Mammary epithelial cell (primary cell): ENCODE measurements around the gene TSNAX.

Source experiments
- CTCF ChIP-seq, 2 donors: IDR thresholded peaks in 1 of 2; conservative IDR thresholded peaks in 1 of 2; 2 replicates each; pipeline ENCODE4 v1.5.1; 2011 to 2012; ENCODE audit warnings: inconsistent platforms in 2 of 2, low read length in 2 of 2, mild to moderate bottlenecking in 2 of 2, control low read depth in 1 of 2, low read depth in 1 of 2; ENCODE audit not compliant: insufficient read depth in 1 of 2; ENCODE audit errors: extremely low read depth in 1 of 2
- EZH2 ChIP-seq: IDR thresholded peaks from 2 replicates; pipeline ENCODE4 v1.6.1; 2012; ENCODE audit warnings: low read length, inconsistent platforms, borderline replicate concordance

- TF ChIP-seq EZH2 (no peak), CTCF (conservative IDR thresholded peaks at IDR 0.05 in 1 of 2, IDR thresholded peaks at IDR 0.05 in 1 of 2; ENCODE audit: extremely low read depth in 1 of 2, insufficient read depth in 1 of 2, low read depth in 1 of 2, low read length in 2 of 2) (no peak)
Observed at GRCh38 chr1:231611851-231612250, 83.4 kb downstream of the TSNAX start.
